KG1 (cell line): ENCODE measurements around the gene TMEM179.
"Not testable (repeated sequence)": the region's sequence is repeated elsewhere in the genome, so short reads cannot be mapped to it uniquely, and the experiment has no call there.

Source experiments
- DNase-seq: peaks from one replicate; lab custom pipeline; 2025; lab: John Stamatoyannopoulos, UW

The TMEM179 gene

DNA sequence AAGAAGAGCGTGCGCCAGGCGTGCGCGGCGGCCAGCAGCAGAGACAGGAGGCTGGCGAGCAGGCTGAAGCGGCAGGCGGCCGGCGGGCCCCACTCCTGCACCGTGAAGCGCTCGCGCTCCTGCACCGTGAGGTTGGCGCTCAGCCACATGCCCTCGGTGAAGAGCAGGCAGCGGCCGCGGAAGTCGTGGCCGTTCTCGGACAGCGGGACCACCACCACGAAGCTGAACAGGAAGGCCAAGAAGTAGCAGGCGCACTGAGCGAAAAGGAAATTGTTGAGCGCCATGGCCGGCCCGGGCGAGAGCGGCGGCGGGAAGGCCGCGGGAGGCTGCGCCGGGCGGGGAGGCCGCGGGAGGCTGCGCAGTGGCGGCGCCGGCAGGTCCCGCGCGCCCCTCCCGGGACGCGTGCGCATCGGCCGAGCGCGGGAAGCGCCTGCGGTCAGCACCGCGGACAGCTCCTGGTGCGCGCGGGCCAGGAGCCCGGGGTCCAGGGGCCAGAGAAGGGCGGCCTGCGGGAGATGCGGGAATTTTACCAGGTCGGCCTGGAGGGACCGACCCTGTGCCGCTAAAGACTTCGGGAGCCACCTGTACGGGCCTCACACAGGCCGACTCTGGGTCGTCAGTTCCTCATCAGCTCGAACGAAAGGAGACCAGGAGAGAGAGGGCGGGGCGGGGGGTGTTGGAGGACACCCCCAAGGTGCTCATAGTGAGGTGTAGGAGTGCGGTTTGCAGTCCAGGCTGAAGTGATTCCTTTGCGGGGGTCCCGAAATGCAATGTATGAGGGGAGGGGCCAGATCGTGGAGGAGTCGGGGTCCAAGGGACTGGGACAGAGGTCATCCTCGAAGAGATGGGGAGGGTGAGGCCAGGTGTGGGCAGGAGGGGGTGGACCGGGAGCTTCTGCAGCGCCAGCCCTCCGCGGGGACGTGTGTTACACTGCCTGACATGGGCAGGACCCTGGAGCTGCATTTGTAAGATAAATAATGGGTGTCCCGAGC lies at the start of gene TMEM179:
Gene TMEM179, minus strand, starts transcription at position 315 of the 992 bp plus-strand sequence. Its CDS starts 31 bp downstream, at position 284.
- DNase-seq = no peak

DNA sequence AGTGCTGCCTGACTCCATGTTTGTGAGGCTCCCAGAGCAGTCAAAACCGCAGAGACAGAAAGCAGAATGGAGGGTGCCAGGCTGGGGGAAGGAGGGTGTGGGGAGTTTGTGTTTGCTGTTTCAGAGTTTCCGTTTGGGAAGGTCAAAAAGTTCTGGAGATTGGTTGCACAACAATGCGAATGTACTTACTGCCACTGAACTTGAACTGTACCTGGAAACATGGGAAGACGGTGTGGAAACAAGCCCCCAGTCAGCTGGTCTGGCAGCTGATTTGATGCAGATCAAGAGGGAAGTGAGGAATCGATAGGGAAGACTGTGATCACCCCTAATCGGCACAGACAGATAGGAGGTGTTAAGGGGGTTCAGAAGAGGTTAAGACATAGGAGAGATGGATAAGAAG lies 49.5 kb upstream of the TMEM179 start:
- no peak for DNase-seq

DNA sequence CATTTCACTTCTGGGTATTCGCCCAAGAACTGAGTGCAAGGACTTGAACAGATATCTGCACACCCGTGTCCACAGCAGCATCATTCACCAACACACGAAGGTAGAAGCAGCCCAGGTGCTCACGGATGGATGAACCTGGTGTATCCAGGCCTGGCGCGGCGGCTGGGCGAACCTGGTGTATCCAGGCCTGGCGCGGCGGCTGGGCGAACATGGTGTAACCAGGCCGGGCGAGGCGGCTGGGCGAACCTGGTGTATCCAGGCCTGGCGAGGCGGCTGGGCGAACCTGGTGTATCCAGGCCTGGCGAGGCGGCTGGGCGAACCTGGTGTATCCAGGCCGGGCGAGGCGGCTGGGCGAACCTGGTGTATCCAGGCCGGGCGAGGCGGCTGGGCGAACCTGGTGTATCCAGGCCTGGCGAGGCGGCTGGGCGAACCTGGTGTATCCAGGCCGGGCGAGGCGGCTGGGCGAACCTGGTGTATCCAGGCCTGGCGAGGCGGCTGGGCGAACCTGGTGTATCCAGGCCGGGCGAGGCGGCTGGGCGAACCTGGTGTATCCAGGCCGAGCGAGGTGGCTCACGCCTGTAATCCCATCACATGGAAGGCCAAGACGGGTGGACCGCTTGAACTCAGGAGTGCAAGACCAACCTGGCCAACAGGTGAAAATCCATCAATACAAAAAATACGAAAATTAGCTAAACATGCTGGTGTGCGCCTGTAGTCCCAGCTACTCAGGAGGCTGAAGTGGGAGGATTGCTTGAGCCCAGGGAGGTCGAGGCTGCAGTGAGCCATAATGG lies 48.8 kb upstream of the TMEM179 start:
- not testable (repeated sequence) for DNase-seq

DNA sequence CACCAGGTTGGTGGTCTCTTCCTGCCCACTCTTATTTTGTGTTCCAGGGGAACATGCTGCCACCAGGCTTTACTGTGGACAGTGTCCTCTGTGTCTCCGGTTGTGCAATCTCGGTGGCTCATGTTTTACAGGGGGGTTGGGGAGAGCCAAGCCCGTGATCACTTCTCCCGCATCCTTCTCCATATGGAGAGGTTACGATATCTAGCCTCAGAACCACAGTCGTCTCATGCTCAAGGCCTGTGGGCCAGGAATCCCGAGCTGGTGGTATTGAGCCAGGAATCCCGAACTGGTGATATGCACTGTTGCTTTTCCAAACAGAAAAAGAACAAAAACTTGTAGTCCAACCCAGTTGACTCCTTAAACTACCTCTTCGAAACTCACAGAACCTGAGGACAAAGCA lies 47.8 kb upstream of the TMEM179 start:
- DNase-seq = no peak

DNA sequence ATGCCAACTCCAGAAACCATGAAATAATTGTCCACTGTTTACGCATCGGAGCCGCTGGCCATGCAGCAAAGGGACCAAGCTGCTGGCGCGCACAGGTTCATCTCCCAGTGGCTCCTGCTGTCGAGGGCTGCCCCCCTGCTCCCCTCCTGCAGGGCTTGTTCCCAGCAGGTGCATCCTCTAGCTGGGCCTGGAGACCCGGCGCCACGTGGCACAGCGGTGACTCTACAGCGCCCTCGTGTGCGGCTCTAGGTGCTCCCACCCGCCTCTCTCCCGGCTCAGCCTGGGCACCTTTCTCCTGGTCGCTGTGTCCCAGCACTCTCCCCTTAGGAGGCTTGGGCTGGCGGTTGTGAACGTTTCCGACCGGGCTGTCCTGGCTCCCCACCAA lies 47.3 kb upstream of the TMEM179 start:
- no peak for DNase-seq

DNA sequence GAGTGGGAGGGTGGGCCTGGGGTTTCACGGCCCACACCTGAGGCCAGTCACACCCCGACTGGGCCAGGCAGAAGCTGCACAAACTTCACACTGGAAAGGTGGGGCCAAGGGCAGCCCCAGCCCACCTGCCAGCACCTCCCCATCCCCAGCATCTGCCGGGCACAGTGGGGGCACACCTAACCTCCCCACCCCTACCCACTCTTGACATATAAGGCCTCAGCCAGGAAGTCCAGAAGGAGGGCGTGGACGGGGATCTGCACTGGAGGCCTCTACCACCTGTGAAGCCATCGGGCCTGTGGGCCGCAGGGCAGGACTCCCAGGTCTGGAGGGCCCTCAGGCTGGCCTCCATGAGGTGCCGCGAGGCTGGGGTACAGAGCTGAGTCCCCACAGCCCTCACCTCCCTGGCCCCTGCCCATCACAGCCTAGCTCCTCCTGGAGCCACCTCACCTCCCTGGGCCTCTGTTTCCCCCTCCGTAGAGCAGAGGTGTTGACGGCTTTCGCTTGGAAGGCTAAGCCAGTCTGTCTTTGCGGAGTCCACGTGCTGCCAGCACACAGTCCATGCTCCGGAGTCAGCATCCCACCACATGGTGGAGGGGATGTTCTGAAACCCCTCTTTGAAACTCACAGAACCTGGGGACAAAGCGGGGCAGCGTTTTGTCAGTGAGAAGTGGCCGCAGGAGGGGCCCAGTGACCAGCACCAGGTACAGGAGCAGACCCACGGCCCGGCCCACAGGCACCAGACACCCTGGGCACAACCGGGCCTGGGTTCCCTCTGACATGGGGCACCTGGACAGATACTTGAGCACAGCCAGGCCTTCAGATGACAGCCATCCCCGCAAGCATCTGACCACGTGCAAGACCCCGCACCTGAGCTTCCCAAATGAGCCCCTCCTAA lies 46.7 kb upstream of the TMEM179 start:
- no peak for DNase-seq

DNA sequence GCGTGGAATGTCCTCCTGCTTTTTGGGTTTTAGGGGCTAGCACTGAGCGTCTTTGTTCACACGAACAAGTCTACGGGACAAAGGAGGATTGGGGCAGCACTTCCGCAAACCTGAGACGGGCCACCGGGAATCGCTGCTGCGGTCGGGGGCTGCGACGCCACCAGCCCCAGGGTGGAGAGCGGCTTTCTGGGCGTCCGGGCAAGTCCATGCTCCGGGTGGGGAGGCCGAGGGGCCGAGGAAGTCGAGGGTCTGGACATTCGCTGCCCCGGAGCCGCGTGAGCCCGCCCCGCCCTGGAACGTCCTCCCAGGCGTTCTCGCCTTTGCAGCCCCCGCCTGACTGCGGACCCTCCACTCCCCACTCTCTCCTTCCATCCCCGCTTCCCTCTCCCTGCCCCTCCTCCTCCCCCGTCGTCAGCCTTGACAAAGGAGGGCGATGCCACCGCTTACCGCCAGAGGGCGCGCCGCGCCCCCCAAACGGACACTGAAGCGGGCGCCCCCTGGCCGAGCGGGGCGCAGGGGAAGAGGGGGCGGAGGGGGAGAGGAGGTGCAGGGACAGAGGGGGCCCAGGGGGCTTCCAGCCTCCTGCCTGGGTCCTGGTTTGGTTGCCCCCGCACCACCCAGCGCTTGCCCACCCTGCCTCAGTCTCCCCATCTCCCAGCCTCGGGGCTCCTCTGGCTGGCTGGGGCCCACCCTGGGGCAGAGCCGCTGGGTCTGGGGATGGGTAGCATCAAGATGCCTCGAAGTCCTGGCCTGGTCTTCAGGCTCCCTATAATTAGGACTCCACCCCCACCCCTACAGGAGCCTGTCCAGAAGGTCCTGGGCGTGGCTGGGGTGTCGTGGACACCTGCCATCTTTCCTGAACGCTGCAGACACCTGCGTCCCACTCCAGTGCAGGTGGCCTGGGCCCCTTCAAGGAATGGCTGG lies 45.7 kb upstream of the TMEM179 start:
- peak; percentile 18 for DNase-seq

DNA sequence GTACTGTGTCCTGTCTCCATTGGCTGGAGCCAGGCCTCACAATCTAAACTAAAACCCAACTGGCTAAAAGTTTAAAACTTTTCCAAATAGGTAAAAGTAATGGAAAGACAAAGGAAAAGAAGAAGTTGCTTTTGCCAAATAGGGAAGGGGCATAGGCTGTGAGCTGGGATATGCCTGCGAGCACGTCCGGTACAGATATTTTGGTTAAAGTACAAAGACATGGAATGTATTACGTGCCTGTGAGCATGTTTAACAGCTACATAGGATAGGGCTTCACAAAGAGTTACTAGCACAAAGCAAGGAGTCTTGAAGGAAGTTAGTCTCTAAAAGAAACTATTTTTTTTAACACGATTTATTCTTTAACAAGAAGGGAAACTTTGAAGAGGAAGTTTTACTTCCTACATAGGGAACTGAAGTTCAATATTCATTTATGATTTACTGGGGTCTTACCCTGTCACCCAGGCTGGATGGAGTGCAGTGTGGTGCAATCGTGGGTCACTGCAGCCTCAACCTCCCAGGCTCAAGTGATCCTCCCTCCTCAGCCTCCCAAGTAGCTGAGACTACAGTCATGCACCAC lies 43.0 kb upstream of the TMEM179 start:
- DNase-seq = no peak

DNA sequence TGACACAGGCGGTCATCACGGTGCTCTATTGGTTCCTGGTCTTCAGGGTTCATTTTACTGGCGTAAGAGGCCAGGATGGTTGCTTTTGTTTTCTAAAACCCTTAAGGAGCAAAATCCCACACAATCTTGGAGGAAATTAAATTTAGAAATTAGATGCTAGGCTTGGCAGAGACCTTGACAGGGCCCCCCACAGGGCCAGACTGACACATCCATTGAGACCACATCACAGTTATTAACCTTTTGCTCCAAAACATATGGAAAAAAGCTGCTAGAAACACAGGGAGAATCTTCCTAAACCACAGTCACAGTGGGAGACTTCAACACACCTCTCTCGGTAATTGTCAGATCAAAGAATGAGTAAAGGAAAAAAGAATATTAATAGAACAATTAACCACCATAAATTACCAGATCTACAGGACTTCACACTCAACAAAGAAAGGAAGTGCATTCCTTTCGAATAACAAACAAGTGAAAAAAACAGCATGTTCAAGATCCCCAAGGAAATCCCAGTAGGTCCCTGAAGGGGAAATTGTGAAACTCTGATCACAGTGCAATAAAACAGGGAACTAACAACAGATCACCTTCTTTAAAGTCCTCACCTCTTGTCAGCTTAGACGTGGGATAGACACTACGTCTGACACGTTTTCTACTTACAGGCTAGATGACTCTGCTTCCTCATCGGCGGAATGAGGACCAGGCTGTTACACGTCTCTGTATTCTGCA lies 40.2 kb upstream of the TMEM179 start:
- DNase-seq = no peak

DNA sequence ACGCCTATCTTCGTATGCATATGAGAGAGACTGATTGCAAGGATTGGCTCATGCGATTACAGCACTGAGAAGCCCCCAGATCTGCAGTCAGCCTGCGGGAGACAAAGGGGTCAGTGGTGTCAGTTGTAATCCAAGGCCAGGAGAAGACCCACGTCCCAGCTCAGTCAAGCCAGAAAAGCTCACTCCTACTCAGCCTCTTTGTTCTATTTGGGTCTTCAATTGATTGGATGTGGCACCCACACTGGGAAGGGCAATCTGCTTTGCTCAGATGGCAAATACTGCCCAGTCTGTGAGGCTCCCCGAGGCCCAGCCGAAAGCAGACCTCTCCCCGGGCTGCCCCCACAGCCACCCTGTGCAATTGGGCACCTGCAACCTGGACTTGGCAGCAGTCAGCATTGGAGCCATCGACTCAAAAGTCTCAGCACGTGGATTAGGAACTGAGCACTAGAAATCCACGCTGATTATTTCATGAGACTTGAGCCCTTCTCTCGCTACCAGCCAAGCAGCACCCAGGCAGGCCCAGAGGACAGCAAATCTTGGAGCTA lies 39.6 kb upstream of the TMEM179 start:
- DNase-seq = no peak

DNA sequence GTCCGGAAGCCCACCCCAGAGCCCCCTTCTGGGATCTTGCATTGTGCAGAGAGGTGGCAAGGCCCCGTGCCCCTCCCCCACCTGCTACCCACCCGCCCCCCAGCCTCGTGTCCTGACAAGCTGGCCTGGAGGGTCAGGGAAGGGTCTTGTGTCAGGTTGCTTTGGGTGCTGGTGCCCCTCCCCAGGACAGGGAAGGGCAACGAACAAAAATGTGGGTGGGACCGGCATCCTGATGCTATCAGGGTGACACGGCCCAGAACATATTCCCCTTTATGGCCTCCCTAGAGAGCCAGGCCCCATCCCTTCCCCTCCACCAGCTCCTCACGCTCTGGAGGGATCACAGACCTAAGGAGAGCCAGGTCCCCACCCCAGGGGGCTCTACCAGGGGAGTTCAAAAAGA lies 38.7 kb upstream of the TMEM179 start:
- no peak for DNase-seq

DNA sequence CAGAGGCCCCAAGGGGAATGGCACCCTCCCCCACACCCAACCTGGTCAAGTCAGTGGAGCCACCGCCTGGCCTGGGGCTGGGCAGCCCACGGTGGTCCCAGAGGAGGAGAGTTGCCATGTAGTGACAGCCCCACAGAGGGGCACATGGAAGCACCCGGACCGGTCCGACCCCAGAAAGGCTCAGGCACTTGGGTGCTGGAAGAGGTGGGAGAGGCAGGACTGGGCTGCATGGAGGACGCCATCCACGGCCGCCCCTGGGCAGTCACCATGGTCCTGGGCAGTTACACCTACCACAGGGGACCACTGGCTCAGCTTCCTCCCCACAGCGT lies 37.9 kb upstream of the TMEM179 start:
- DNase-seq = no peak

DNA sequence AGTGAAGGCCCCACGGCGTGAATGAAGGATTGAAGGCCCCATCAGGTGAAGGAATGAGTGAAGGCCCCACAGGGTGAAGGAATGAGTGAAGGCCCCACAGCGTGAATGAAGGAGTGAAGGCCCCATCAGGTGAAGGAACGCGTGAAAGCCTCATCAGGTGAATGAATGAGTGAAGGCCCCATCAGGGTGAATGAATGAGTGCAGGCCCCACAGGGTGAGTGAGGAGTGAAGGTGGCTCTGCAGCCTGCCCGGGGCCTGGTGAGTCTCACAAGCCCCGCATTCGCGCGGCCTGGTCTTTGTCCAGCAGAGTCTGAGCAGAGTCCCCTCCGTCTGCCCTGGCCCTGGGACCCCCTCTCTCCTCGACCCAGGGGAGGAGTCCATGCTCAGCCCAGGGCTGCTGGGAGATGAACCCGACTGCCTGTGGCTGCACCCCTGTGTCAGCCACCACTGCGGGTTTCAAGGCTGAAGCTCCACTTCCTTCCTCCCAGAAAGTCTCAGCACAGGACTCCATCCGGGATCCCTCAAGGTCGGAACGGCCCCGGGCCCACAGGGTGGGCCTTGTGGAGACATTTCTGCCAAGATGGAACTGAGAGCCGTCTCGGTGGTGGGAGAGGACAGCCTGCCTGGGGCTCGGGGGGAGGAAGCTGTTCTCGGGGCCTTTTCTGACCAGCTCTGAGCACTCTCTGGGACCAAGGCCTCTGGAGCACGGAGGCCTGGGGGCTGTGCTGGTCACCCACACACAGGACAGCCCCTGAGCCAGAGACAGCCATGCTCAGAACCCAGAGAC lies 37.4 kb upstream of the TMEM179 start:
- no peak for DNase-seq

DNA sequence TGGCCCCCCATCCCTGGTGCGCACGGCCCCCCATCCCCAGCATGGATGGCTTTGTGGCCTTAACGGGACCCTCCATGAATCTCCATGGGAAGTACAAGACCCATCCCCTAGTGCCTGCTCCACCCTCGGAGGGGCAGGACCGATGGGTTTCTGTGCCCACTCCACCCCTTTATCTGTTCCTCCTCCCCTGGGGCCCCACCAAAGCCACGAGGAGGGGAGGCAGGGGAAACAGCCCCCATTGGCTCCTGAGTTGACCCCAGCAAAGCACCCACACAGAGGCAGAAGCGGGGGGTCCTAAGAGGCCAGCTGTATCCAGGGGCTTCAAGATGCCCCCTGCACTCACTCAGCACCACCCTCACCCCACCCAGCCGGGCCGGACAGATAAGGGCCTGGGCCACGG lies 36.1 kb upstream of the TMEM179 start:
- no peak for DNase-seq

DNA sequence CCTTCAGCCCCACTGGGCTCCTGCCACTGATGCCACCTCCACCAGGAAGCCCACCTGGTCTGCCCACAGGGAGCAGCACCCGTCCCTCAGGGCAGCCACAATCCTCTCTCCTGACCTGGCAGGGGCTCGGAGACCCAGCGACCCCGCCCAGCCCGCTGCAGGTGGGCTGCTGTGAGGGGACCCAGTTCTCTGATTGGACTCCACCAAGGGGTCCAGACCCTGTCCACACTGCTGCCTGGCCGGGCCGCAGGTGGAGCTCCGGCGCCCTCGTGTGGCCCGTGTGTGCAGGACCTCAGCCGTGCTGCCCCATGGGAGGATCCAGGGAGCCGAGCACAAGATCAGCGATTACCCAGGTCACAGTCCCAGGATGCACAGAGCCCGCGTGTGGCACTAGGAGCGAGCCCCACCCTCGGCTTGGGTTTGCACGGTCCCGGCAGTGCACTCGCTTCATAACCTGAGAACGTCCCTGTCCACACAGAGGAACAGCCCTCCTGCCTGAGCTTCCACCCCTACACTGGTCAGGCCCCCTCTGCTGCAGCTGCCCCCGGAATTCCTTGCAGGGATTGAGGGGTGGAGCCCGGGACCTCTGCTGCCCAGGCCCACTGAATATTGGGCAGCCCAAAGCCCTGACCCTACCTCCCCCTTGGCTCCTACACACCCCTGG lies 35.4 kb upstream of the TMEM179 start:
- no peak for DNase-seq

DNA sequence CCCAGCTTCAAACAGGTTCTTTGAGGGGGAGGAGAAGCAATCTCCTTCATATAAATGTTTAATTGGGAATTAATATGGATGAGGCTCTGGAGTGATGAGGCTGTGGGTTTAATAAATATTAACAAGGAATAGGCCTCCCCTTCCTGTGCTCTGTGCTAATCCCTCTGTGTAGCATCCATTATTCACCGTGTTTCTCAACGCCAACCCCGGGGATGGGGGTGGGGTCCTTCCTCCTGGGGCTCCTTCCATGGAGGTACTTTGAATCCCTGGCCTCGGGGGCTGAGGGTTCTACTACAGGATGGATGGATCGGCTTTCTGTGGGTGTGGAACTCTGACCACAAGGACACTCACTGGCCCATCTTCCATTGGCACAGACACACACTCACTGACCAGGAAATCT lies 34.9 kb upstream of the TMEM179 start:
- no peak for DNase-seq

DNA sequence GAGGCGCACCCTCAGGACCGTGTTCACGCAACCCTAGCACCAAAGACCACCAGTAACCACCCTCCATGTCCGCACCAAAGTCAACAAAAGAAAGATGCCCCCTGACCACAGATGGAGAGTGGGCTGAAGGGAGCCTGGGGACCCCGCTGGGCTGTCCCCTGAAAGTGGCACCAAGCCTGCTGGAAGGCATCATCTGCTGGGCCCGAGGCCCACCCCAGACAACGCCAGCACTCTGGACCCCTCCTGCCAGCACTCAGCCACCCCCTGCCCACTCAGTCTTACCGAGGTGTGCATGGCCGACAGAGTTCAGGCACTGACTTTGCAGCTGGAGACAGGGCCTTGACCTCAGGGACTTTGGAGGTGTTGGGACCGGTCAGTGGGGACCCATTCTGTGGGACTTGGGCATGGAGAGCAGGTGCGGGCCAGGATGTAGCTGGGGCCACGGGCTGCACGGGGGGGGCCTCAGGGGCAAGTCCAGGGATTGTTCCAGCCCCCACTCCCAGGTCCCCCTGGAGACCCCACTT lies 34.4 kb upstream of the TMEM179 start:
- DNase-seq = no peak

DNA sequence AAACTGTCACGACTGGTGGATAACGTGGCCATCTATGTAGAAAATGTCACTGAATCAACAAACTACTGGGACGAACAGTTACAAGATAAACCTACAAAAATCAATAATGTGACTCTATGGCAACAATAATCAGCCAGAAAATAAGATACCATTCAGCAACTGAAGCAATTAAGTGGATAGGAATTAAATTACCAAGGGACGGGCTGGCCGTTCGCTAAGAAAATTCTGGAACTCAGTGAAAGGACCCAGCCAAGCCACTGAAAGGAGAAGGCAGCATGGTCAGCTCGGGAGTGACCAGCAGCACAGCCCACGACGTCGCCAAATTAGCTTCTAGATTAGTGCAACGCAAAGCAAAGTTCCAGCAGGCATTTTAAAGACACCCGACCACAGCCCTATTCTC lies 33.6 kb upstream of the TMEM179 start:
- DNase-seq = no peak
